Stimulated activated CD8-positive, alpha-beta memory T cell treated with anti-CD3 and anti-CD28 coated beads, Interleukin-4, amount 100 ng/mL, for 48 hours (primary cell): ENCODE results near the gene MACROH2A2.
"Not testable (repeated sequence)": the region's sequence is repeated elsewhere in the genome, so short reads cannot be mapped to it uniquely, and the experiment has no call there.

Source experiments
- DNase-seq: peaks from one replicate; pipeline ENCODE4 v3.0.0-alpha.2; 2020

The MACROH2A2 gene

DNA sequence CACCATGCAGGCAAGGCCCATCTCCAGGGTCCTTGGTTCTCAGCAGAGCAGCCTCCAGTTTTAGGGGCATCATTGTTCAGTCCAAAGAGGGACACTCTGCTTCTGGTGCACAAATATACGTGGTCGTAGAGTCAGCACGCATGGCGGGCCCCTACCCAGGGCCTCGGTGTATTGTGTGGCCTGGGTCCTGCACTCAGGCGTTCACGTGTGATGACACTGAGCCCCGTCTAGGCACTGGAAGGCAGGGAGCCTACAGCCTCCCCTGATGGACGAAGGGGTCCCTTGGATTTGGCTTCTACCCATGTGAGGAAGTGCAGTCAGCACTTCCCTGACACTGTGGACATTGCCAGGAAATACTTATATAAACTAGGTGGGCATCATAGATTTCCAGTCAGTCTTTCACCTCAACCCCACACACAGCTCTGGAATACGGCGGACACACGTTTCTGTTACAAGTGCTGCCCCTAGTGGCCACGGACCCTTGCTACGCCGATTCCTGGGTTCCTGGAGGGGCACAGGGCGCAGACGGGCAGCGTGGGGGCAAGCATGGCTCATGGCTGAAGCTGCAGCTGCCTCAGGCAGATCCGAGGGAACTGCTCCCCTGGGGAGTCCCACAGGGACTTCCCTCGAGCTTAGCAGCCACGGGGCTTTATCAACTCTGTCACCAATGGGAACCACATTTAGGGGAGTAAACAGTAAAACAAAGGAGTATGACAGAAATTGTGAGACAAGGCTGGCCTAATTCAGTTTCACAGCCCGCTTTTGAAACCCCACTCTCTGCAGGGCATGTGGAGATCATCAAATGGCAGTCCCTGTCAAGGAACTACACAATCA lies 54.5 kb downstream of the MACROH2A2 start:
- peak; percentile 55 for DNase-seq

DNA sequence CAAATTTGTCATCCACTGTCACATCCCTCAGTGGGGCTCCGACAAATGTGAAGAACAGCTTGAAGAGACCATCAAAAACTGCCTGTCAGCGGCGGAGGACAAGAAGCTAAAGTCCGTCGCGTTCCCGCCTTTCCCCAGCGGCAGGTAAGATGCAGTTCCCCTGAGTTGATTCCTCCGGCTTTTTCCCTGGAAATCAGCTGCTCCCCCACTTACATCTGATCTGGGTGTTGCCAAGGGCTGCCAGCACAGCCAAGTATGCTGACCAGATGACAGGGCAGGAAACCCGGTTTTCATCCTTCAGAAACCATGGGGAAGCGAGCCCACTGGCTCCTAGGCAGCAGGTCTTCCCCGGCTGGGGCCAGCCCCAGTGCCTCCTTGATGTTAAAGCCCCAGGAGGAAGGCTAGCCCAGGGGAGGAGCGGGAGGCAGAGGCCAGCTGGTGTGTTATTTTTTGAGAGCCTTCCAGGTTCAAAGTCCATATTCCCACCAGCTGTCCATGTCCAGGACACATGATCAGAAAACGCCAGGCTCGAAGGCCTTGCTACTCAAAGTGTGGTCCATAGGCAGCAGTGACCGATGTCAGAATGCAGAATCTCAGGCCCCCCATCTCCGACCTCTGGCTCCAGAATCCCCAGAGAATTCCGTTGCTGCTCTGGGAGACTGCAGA lies 56.6 kb downstream of the MACROH2A2 start:
- DNase-seq = no peak

DNA sequence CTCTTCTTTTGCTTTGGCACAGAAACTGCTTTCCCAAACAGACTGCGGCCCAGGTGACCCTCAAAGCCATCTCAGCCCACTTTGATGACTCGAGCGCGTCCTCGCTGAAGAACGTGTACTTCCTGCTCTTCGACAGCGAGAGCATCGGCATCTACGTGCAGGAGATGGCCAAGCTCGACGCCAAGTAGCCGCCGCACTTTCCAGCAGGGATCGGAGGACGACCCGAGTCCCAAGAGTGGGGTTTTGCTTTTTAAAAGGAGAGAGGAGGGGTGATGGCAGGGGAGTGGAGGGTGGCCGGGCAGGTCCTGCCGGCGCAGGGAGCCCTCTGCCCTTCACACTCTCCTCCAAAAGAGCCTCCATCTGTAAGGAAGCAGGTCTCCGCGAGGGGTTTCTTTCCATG lies 58.9 kb downstream of the MACROH2A2 start:
- no peak for DNase-seq

DNA sequence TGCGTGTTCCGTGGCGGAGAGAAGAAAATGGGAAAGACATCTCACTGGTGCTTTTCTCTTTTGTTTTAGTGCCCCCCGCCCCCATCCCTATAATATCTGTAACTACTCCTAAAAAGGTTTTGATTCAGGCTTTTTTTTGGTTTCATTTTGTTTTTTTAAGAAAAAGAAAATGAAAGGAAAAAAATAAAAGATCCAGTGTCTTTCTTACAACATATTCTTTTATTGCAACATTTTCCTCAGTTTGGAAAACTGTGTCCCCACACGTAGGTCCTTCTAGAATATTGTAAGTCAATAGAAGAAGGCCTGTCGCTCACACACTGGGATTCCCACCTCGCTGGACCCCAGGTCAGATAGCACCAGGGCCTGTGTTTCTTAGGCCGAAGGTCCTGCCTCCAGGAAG lies 59.4 kb downstream of the MACROH2A2 start:
- no peak for DNase-seq

DNA sequence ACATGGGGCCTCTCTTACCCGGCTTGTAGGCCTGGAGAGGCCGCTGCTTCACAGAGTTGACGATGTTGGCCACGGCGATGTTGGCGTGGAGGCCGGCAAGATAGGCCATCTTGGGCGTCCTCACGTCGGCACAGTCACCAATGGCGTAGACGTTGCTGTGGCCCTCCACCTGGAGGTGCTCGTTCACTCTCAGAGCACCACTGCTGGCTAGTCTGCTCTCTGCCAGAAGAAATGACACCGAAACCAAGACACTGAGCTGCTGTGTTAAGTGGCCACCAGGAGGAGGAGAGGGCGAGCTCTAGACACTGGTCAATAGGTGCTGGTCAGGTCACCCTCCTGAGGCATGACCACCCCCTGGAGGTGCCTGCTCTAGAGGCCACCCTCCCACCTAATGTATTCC lies 62.3 kb downstream of the MACROH2A2 start:
- DNase-seq = no peak

DNA sequence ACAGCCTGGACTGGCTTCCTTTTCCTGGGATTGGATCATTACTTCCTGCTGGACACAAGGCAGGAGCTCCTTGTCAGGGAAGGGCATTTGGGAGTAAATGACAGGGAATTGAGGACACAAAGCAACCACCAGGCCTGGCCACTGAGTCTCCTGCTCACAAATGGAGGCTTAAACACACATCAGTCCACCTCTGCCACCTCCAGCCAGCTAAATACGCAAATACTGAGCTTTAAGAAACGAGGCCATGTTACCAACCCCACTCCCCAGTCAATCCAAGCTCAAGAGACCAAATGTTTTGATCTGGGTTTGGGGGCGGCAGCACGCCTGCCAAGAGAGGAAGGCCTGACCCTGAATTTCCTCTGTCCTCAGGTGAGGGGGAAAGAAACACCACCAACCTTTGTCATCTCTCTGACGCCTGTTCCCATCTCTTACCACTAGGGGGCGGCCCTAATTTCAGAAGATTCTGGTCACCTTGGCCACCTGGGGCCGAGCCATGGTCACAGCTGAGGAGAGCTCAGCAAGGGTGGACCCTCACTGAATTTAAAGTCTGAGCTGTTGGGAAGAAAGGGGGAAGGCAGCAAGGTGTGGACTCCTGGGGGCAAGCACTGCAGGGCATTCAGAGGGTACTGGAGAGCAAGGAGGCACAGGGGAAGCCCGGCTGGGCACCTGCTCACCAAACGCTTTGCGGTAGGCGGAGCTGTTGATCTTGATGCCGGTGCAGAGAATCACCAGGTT lies 63.5 kb downstream of the MACROH2A2 start:
- DNase-seq = peak; percentile 76

DNA sequence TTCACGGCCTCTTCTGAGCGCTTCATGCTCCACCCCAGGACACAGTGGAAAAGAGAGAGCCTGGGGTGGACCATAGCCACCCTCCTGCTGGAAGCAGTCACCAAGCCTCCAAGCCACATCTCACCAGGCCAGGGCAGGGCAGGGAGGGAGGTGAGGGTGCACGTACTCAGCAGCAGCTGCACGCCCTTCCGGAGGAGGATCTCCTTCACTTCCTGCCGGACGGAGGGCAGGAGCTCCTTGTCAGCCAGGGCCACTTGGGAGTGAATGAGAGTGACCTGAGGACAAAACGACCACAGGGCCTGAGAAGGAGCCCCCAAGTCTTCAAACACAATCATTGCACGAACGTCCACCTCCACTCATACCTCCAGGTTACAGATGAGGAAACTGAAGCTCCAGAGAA lies 65.0 kb downstream of the MACROH2A2 start:
- no peak for DNase-seq

DNA sequence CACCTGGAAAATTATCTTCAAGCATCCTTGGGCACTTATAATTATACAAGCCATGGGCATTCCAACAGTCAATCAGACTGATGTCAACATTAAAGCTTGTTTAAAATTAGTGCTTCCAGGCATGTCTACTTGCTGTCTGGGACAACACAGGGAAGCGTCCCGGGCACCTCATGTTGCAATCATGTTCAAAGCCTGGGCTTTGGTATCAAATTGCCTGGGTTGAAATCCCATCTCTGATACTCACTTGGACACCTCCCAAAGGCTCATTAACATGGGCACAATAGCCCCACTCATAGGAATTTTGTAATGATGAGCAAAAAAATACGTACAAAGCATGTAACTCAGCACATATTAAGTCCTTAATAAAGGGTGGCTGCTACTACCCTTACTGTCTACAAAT lies 65.5 kb downstream of the MACROH2A2 start:
- no peak for DNase-seq

DNA sequence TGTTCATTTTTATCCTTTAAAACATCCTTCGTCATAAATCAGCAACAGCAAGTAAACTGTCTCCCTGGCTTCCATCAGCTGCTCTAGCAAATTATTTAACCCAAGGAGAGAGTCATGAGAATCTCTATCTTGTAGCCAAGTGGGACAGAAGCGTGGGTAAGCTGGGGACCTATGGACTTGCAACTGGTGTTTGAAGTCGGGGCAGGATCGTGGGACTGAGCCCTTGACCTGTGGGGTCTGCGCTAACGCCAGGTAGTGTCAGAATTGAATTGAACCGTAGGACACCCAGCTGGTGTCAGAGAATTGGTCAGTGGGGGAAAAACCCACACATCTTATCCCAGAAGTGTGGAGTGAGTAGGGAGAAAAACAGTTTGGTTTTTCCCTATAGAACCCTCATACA lies 66.6 kb downstream of the MACROH2A2 start:
- DNase-seq = no peak

DNA sequence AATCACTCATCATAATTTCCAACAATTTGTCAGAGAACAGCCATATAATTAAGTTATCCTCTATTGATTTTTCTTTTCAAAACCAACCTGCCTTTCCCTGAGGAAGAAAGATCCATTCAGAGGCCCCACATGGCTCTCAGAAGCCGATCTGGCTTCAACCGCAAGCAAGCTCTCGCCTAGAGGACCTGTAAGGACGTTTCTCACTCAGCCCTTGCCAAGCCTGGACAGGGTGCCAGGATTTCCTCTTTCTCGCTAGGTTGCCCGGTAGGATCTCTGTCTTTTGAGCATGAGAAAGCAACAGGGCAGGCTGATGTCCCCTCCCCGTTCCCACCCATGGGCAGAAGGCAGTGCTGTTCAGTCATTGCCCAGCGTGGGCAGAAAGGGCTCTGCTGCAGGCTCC lies 67.0 kb downstream of the MACROH2A2 start:
- DNase-seq = no peak

DNA sequence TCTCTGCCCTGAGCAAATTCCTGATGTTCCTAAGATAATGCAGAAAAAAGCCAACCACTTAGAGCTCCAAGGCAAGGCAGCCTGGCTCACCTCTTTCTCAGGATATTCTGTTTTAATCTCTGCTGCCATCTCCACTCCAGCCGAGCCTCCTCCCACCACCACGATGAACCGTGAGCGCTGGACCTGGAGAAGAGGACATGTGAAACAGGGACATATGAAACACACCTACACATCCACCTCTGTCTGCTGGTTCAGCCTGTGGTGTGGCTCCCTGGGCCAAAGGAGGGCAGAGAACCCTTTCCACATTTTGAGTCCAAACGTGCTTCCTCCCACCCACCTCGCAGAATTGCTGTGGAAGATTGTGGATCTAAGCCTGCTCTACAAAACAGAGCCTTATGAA lies 67.8 kb downstream of the MACROH2A2 start:
- no peak for DNase-seq

DNA sequence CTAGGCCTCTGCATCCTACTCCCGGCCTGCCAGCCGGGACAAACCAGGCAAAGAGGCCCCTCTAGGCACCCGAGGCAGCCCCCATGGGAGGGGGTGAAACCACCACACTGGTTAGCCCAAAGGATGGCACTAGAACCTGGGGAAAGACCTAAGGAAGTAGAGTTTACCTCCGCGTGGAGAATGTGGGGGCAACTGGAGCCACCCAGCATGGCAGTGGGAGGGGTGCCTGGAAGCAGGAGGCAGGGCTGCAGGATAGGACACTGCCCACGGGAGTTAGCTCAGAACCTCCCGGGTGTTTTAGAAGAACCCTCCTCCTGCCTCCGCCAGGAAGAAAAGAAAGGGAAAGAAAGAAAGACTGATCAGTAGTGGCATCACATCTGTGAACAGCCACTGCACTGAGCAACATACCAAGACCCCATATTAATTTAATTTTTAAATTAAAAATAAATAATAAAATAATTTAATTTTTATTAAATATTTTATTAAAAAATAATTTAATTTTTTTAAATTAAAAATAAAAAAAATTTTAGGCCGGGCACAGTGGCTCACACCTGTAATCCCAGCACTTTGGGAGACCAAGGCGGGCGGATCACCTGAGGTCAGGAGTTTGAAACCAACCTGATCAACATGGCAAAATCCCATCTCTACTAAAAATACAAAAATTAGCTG lies 68.8 kb downstream of the MACROH2A2 start:
- no peak for DNase-seq

DNA sequence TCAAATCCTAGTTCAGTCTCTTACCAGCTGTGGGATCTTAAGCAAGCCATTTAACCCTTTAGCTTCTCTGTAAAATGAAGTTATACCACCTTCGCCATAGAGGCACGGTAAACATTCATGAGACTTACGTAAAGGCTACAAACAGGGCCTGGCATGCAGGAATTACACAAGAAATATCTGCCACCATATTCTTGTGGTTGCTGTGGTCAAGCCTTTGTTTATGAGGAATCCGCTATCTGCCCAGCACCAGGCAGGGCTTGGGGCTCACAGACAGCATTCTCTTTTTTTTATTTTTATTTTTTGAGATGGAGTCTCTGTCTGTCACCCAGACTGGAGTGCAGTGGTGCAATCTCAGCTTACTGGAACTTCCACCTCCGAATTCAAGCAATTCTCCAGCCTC lies 70.1 kb downstream of the MACROH2A2 start:
- no peak for DNase-seq

DNA sequence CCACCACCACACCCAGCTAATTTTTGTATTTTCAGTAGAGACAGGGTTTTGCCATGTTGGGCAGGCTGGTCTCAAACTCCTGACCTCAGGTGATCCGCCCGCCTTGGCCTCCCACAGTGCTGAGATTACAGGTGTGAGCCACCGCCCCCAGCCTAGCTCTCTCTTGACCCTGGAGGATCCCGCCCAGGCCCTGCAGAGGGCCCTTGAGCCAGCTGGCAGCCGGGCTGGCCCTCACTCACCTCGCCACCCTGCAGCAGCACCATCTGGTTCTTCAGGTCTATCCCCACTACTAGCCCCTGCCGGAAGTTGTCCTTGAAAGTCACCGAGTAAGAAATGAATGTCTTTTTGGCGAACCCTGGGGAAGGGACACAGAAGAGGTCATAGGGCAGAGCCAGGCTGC lies 70.5 kb downstream of the MACROH2A2 start:
- DNase-seq = not testable (repeated sequence)

DNA sequence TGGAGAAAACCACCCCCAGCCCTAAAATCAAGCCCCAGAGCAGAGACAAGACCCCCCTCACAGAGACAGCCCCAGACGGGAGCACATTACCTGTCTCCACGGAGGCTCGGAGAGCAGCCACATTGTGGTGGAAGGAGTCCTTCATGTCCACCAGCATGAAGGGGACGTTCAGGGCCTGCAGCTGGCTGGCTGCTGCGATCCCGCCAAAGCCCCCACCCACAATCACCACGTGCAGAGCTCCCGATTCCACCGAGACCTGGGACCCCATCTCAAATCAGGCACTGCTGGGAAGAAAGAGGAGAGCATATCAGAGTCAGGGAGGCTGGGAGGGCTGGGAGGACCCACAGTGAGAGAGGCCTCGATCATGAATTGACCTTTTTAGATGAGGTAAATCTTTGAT lies 71.2 kb downstream of the MACROH2A2 start:
- no peak for DNase-seq

DNA sequence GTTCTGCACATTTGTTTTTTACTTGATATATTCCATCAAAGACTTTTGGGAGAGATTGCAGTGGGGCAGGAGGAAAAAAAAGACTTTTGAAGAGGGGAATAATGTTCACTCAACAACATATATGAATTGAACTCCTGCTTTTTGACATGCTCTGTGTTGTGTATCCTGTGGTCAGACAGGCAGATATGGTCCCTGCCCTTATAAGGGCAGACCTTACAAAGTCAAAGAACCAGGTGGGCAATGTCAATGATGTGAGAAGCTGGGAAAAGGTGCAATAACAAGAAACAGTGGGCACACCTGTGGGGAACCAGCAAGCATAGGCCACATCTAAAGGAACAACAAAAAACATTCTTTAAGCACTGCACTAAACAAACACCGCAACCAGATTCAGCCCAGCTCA lies 71.8 kb downstream of the MACROH2A2 start:
- no peak for DNase-seq

DNA sequence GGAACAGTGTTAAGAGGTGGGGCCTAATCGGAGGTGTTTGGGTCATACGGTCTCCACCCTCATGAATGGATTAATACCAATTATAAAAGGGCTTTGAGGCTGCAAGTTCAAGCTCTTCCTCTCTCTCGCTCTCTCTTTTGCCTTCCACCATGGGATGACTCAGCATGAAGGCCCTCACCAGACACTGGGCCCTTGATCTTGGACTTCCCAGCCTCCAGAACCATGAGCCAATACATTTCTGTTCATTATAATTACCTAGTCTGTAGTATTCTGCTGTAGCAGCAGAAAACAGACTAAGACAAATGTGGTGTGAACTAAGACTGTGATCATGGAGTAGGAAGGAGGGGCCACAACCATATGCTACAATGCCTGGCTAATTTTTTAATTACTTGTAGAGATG lies 72.3 kb downstream of the MACROH2A2 start:
- no peak for DNase-seq

DNA sequence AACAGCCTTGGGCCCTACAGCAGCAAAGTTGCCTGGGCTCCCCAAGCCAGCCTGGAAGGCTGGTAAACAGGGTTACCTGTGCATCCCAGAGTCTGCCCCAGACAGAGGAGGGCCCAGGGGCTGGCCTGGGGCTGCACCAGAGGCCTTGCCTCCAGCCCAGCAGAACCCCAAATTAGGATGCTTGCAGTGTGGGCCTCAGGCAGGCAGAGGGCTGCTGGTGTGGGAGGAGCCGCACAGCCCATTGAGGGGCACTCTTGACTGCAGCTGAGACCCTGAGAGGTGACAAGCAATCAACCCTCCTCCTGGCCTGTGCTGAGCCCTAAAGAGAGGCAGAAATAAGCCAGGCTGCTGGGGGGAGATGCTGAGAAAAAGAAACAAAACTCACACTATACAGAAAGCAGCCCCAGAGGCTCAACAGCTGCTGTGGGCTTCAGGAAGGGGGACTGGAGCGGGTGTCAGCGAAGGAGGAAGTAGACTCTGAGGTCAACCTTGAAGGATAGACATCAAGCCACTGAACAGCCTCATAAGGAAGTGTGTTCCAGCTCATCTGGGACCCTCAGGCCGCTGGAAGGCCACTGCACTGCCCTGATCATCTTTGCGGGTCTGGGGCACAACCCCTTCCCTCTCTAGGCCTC lies 73.4 kb downstream of the MACROH2A2 start:
- no peak for DNase-seq

DNA sequence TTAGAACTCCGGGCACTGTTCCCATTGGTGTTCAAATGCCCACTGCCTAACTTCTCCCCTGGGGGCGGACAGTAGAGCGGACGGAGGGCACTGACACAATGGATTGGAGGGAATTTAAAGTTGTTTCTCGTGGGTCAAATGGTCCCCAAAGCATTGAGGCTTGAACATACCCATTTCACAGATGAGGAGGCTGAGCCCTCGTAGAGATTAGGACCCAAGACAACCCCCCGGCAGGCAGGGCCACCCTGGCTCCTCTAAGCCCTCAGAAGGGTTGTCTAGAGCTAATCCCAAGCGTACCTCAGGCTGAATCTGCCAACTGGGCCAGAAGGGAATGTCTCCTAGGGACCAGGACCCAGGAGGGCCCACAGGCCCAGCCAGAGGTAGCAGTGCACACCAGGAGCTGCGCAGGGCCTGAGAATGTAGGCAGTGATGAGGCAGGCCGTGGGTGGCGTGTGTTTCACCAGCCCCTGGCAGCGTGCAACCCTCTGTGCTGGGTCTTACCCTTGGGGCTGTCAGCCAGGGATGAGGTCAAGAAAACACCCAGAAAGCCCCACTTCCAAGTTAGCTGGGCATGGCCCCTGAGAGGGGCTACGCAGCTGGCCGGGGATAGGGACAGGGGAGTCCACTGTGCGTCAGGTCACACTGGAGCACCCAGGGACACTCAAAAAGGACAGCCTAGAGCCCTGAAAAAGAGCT lies 74.2 kb downstream of the MACROH2A2 start:
- DNase-seq = no peak

DNA sequence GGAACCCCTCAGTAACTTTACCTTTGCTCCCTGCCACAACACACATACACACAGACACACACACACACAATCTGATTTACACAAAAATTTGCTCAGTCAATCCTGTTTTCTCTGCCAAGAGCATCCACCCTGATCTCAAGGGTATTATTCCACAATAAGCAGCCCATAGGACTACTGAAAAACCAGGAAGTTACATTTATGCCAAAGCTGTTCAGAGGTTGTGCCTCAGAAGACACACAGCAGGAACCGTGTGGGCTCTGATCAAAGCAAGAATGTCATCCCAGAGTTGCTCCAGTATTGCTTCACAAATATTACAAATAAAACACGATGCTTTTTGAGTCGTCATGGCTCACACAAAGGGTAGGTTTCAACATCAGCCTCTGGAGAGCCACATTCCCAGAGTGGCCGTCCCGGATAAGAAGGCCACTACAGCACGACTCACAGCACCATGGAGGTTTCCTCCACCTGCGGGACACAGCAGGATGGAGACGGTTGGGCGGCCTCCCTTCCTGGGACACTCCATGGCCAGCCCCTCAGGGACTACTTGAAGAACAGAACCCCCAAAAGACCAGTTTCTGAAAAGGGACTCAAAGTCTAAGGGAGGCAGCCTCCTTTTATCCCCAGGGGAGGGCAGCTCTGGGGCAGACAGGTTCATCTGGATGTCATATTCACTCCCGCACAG lies 78.4 kb downstream of the MACROH2A2 start:
- DNase-seq = no peak

DNA sequence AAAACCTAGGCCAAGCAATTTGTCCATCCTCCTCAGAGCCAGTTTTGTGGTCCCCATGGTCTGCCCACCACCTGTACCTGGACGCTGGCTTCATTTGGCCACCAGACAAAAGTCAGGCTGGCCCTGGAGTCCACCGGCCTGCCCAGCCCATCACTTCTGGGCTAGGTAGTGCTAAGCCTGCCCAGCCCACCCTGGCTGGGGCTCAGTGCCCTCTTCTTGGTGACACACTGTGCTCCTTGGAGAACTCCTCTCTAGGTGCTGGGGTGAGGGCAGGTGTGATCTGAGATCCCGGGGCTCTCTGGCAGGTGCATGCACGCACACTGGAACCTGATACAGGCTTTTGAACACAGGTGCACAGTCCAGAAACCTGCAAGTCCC lies 78.9 kb downstream of the MACROH2A2 start:
- DNase-seq = no peak
